ENCODE data around the gene IRX2. TPM values are rescaled to one million over a fixed set of nuclear protein-coding genes. Genes with fewer than 3 reads are reported as not detected.
A peak's percentile ranks its signal among the peaks of the same experiment; 100 is the strongest.

The IRX2 gene
- total and polyA plus RNA-seq, 2 of the 8 experiments (the other 6 are each of a cell fraction or from before 2014, with no cell fraction given), result 23.4 to 40.4 TPM

DNA sequence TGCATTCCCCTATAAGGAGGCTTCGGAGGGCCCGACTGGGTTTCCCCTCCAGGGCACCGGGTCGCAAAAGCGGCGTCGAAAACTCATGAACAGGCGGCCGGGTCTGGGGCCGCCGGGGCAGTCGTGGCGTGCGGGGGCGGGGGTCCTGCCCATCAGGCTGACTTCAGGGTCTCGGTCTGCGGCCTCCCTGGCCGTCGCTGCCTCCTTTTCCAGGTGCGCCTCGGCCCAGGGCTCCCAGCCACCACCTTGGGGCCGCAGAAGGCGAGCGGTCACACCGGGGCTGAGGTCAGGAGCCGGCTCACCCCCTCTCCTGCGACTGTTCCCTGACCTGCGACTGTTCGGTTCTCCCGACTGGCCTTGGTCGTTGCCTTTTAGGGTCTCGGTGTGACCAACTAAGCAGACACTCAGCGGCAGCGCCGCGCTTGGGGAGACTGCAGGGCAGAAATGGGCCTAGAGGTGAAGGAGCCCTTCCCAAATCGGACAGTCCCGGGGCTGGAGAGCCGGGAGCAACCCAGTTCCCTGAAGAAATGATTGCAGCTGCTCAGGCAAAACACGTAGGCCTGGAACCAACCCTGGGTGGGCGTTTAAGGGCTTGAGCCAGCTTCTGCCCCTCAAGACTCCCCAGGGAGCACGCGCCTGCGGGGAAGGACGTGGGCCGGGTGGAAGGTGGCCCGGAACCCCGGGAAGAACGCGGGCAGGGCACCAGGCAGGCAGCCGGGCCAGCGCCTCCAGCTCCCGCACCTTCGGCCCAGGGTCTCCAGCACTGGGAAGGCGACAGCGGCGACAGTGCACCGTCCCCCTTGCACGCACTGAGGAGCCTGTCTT is 11.2 kb downstream of the IRX2 start (continued):
- TF ChIP-seq RAD21 (IDR thresholded peaks at IDR 0.05 in 1 of 2, conservative IDR thresholded peaks at IDR 0.05 in 1 of 2; ENCODE audit: low read depth in 2 of 2, low read length in 2 of 2), result no peak
- TF ChIP-seq, protein P1, sequence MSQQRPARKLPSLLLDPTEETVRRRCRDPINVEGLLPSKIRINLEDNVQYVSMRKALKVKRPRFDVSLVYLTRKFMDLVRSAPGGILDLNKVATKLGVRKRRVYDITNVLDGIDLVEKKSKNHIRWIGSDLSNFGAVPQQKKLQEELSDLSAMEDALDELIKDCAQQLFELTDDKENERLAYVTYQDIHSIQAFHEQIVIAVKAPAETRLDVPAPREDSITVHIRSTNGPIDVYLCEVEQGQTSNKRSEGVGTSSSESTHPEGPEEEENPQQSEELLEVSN (IDR thresholded peaks at IDR 0.05), result peak; percentile 56; the same call in 1 of the 2 replicates
- no peak for TF ChIP-seq SP2 (IDR thresholded peaks at IDR 0.05; ENCODE audit: low read length)
- TF ChIP-seq HDAC6 (IDR thresholded peaks at IDR 0.05; ENCODE audit: low read depth, low read length), result no peak
- TF ChIP-seq, protein P2, sequence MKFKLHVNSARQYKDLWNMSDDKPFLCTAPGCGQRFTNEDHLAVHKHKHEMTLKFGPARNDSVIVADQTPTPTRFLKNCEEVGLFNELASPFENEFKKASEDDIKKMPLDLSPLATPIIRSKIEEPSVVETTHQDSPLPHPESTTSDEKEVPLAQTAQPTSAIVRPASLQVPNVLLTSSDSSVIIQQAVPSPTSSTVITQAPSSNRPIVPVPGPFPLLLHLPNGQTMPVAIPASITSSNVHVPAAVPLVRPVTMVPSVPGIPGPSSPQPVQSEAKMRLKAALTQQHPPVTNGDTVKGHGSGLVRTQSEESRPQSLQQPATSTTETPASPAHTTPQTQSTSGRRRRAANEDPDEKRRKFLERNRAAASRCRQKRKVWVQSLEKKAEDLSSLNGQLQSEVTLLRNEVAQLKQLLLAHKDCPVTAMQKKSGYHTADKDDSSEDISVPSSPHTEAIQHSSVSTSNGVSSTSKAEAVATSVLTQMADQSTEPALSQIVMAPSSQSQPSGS (IDR thresholded peaks at IDR 0.05; ENCODE audit: low read length), result no peak
- no peak for TF ChIP-seq ZNF274 (IDR thresholded peaks at IDR 0.05; ENCODE audit: borderline replicate concordance, extremely low read depth, low read length)
- no peak for TF ChIP-seq SIRT6 (IDR thresholded peaks at IDR 0.05; ENCODE audit: low read length)
